Peyer's patch (tissue), 4 donors: ENCODE data around the gene B3GAT3.

Experiments
- POLR2A ChIP-seq, 2 donors: fragments of 450-650 bp; IDR thresholded peaks; one replicate each; pipeline ENCODE4 v1.5.1; 2017; ENCODE audit warnings: antibody characterized with exemption in 2 of 2, mild to moderate bottlenecking in 2 of 2, moderate library complexity in 2 of 2
- TF ChIP-seq, protein P1 (sequence below), 6 experiments: fragments of 450-650 bp in 4 of 6; fragments of 200-600 bp in 2 of 6; sonication (generic) in 1 of 6; IDR thresholded peaks; one replicate each; pipeline ENCODE4 v1.5.1; 2017 to 2019; ENCODE audit warnings: antibody characterized with exemption in 6 of 6, mild to moderate bottlenecking in 3 of 6, moderate library complexity in 1 of 6

DNA sequence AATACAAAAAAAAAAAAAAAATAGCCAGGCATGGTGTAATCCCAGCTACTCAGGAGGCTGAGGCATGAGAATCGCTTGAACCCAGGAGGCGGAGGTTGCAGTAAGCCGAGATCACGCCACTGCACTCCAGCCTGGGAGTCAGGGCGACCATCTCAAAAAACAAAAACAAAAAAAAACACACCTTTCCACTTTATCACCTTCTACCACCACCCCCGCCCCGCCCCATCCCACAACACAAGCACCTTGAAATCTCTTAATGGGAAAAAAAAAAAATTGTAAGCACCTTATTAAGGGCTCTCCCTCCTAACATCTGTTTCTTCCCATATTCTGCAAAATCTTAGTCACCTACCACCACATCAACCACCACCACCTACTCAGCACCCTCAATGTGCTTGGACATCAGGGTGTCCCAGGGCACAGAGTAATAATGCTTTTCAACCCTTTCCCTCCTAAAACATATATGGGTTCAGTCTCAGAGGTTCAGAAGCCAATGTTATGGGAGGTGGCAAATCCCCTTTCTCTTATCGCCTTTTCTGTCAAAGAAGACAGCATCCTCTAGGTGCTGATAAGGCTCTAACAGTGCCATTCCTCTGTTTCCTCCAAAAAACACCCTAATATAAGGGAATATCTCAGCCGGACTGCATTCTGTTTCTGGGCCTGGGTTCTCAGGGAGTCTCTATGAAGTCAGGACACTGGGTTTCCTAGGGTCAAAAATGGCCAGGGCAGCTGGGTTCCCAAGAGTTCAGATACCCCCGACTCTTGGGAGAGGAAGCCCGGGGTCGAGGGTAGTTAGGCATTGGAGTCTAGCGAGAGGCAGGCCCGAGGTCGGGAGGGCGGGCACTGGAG, 30.6 kb upstream of the B3GAT3 start:
- no peak for TF ChIP-seq POLR2A (IDR thresholded peaks at IDR 0.05)
- TF ChIP-seq, protein P1, sequence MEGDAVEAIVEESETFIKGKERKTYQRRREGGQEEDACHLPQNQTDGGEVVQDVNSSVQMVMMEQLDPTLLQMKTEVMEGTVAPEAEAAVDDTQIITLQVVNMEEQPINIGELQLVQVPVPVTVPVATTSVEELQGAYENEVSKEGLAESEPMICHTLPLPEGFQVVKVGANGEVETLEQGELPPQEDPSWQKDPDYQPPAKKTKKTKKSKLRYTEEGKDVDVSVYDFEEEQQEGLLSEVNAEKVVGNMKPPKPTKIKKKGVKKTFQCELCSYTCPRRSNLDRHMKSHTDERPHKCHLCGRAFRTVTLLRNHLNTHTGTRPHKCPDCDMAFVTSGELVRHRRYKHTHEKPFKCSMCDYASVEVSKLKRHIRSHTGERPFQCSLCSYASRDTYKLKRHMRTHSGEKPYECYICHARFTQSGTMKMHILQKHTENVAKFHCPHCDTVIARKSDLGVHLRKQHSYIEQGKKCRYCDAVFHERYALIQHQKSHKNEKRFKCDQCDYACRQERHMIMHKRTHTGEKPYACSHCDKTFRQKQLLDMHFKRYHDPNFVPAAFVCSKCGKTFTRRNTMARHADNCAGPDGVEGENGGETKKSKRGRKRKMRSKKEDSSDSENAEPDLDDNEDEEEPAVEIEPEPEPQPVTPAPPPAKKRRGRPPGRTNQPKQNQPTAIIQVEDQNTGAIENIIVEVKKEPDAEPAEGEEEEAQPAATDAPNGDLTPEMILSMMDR (IDR thresholded peaks at IDR 0.05): no peak
